ENCODE measurements around the gene WDR91. TPM values are rescaled to one million over a fixed set of nuclear protein-coding genes. Genes with fewer than 3 reads are reported as not detected.
"Not testable (repeated sequence)": the region's sequence is repeated elsewhere in the genome, so short reads cannot be mapped to it uniquely, and the experiment has no call there.

The WDR91 gene
- total and polyA plus RNA-seq, 4 donors, result 5.8 to 19.0 (median 9.2) TPM

- TF ChIP-seq REST (IDR thresholded peaks at IDR 0.05) (no peak), TAF1 (conservative IDR thresholded peaks at IDR 0.05) (no peak)
These were observed 2.5 kb upstream of the WDR91 start (continued) for GRCh38 chr7:135213831-135214230.

- peak overlapping the region; percentile 52 to 88 (median 58) for H3K4me3 ChIP-seq (ENCODE audit: low read depth in 1 of 3, low read length in 3 of 3)
- H3K9ac ChIP-seq (ENCODE audit: low read depth in 1 of 2, low read length in 2 of 2), result peak overlapping the region; percentile 86 to 91
- peak overlapping the region; percentile 92 to 98 for H3K27ac ChIP-seq (ENCODE audit: low read depth in 1 of 2, low read length in 2 of 2)
- not testable (repeated sequence) for DNase-seq (ENCODE audit: low spot score); H3K36me3 ChIP-seq (ENCODE audit: control insufficient read depth in 4 of 4, insufficient read depth in 3 of 4, low read depth in 1 of 4, low read length in 3 of 4); H3K27me3 ChIP-seq (ENCODE audit: control insufficient read depth in 4 of 4, insufficient read depth in 4 of 4, low read length in 3 of 4); H3K9me3 ChIP-seq (ENCODE audit: control insufficient read depth in 4 of 4, low read length in 3 of 4)
- TF ChIP-seq YY1 (IDR thresholded peaks at IDR 0.05) (peak; percentile 48), HNF4A (conservative IDR thresholded peaks at IDR 0.05) (peak in 1 of 2 donors; percentile 10), ATF3 (IDR thresholded peaks at IDR 0.05) (peak; percentile 44)
- WGBS, result 40% methylated on average over 30 of the region's 30 CpGs
- peaks cover 0 to 33% (median 24%) of the 10 kb centered on the region in 4 donors for H3K4me1 ChIP-seq (ENCODE audit: control insufficient read depth in 4 of 4, insufficient read depth in 4 of 4, low read length in 3 of 4)
These were observed 790 bp upstream of the WDR91 start for GRCh38 chr7:135211946-135212685.

- Histone ChIP-seq H3K4me1 (ENCODE audit: control insufficient read depth in 4 of 4, insufficient read depth in 4 of 4, low read length in 3 of 4) (peaks cover 0 to 33% (median 24%) of the 10 kb centered on the region in 4 donors), H3K36me3 (ENCODE audit: control insufficient read depth in 4 of 4, insufficient read depth in 3 of 4, low read depth in 1 of 4, low read length in 3 of 4) (peaks cover 0 to 1% (median 0%) of the 10 kb centered on the region in 4 donors), H3K9ac (ENCODE audit: low read depth in 1 of 2, low read length in 2 of 2) (peak overlapping the region; percentile 3 to 46), H3K27ac (ENCODE audit: low read depth in 1 of 2, low read length in 2 of 2) (peak overlapping the region; percentile 86 to 94), H3K27me3 (ENCODE audit: control insufficient read depth in 4 of 4, insufficient read depth in 4 of 4, low read length in 3 of 4) (no peaks in the 10 kb centered on the region), H3K9me3 (ENCODE audit: control insufficient read depth in 4 of 4, low read length in 3 of 4) (no peaks in the 10 kb centered on the region), H3K4me3 (ENCODE audit: low read depth in 1 of 3, low read length in 3 of 3) (peak overlapping the region; percentile 68 to 85 (median 84))
- DNase-seq (ENCODE audit: low spot score), result no peak
- TF ChIP-seq SP1 (IDR thresholded peaks at IDR 0.05) (no peak), ATF3 (IDR thresholded peaks at IDR 0.05) (no peak), CTCF (IDR thresholded peaks at IDR 0.05; ENCODE audit: low read depth, low read length, missing input control) (no peak), FOXA2 (IDR thresholded peaks at IDR 0.05) (no peak), NR2F2 (IDR thresholded peaks at IDR 0.05) (no peak), YY1 (IDR thresholded peaks at IDR 0.05) (no peak), REST (IDR thresholded peaks at IDR 0.05) (no peak), HNF4A (conservative IDR thresholded peaks at IDR 0.05) (no peak), EGR1 (IDR thresholded peaks at IDR 0.05; ENCODE audit: low read depth in 2 of 2) (no peak), JUND (IDR thresholded peaks at IDR 0.05) (no peak), RXRA (IDR thresholded peaks at IDR 0.05) (no peak), TAF1 (conservative IDR thresholded peaks at IDR 0.05) (no peak), FOXA1 (IDR thresholded peaks at IDR 0.05) (no peak), GABPA (IDR thresholded peaks at IDR 0.05 in 1 of 2, conservative IDR thresholded peaks at IDR 0.05 in 1 of 2) (no peak), RAD21 (IDR thresholded peaks at IDR 0.05) (no peak)
- WGBS, result under 1% methylated on average over 13 of the region's 13 CpGs
These were observed 493 bp downstream of the WDR91 start for GRCh38 chr7:135210888-135211178.

Measured in liver (tissue), 9 donors.